H1 (cell line): ENCODE measurements around the gene NRP2. TPM values are rescaled to one million over a fixed set of nuclear protein-coding genes. Genes with fewer than 3 reads are reported as not detected.

Source experiments
- CTCF ChIA-PET: fragments of 300-600 bp; sonication (Branson Sonifier 250); formaldehyde crosslinking; loops from one replicate; lab custom pipeline; 2021; ENCODE audit not compliant: partially characterized antibody; lab: Charles Lee
- POLR2A ChIA-PET: fragments of 300-600 bp; sonication (Branson Sonifier 250); formaldehyde crosslinking; loops from one replicate; lab custom pipeline; 2021; ENCODE audit warnings: inconsistent platforms; ENCODE audit not compliant: partially characterized antibody; lab: Charles Lee
- DNase-seq, 2 experiments: peaks; one replicate each; pipeline versions ENCODE4 v3.0.0 to v3.0.0-alpha.2; 2010 to 2022; ENCODE audit warnings: low spot score in 2 of 2, low read depth in 1 of 2, mixed read lengths in 1 of 2
- FAIRE-seq: peaks from 2 replicates; lab custom pipeline; 2011; peaks lifted over from hg19 to GRCh38; lab: Jason Lieb, UNC
- H2AFZ ChIP-seq: 2 replicates; pipeline ENCODE4 v1.8.1; 2012; ENCODE audit warnings: low read length, inconsistent platforms
- H2AK5ac ChIP-seq: 2 replicates; pipeline ENCODE4 v1.6.1; 2013; ENCODE audit warnings: low read depth, low read length
- H2BK120ac ChIP-seq: replicated peaks from 2 replicates; pipeline ENCODE3; 2013; ENCODE audit warnings: low read depth, low read length, inconsistent platforms
- H2BK12ac ChIP-seq: 2 replicates; pipeline ENCODE4 v1.6.1; 2013; ENCODE audit warnings: low read depth, low read length
- H2BK15ac ChIP-seq: 2 replicates; pipeline ENCODE4 v1.6.1; 2013; ENCODE audit warnings: low read length
- H2BK20ac ChIP-seq: 2 replicates; pipeline ENCODE4 v1.6.1; 2013; ENCODE audit warnings: low read length
- H2BK5ac ChIP-seq: 2 replicates; pipeline ENCODE4 v1.6.1; 2013; ENCODE audit warnings: low read depth, low read length
- H3K14ac ChIP-seq: 2 replicates; pipeline ENCODE4 v1.6.1; 2013; ENCODE audit warnings: inconsistent platforms; ENCODE audit not compliant: insufficient read length
- H3K18ac ChIP-seq: 2 replicates; pipeline ENCODE4 v1.6.1; 2013; ENCODE audit warnings: low read length; ENCODE audit errors: extremely low read depth
- H3K23ac ChIP-seq: 2 replicates; pipeline ENCODE4 v1.6.1; 2013; ENCODE audit warnings: inconsistent platforms; ENCODE audit not compliant: insufficient read length
- H3K23me2 ChIP-seq: 2 replicates; pipeline ENCODE4 v1.6.1; 2013; ENCODE audit warnings: low read depth, low read length
- H3K27ac ChIP-seq: 2 replicates; pipeline ENCODE4 v1.6.1; 2011; ENCODE audit warnings: low read depth, low read length, inconsistent platforms
- H3K27me3 ChIP-seq, 4 experiments: replicated peaks in 1 of 4; 1 replicate in 1 of 4; 2 replicates in 3 of 4; pipeline versions ENCODE4 v1.6.1 to v1.8.1; 2011 to 2013; ENCODE audit warnings: low read length in 3 of 4, mild to moderate bottlenecking in 3 of 4, inconsistent platforms in 2 of 4, mixed read lengths in 2 of 4, moderate library complexity in 1 of 4; ENCODE audit not compliant: control insufficient read depth in 3 of 4, insufficient read depth in 3 of 4; ENCODE audit errors: extremely low read depth in 1 of 4
- H3K36me3 ChIP-seq, 4 experiments: 2 replicates each; pipeline versions ENCODE4 v1.6.1 to v1.8.1; 2011 to 2013; ENCODE audit warnings: mild to moderate bottlenecking in 4 of 4, low read length in 3 of 4, moderate library complexity in 2 of 4, control low read depth in 1 of 4, inconsistent platforms in 1 of 4; ENCODE audit not compliant: insufficient read depth in 4 of 4, control insufficient read depth in 2 of 4
- H3K4ac ChIP-seq: replicated peaks from 2 replicates; pipeline ENCODE3; 2013; ENCODE audit warnings: low read length, low read depth, mixed read lengths, inconsistent platforms; ENCODE audit not compliant: insufficient read length
- H3K4me1 ChIP-seq, 4 experiments: replicated peaks in 1 of 4; 1 replicate in 1 of 4; 2 replicates in 3 of 4; pipeline versions ENCODE4 v1.6.1 to v1.8.1; 2011 to 2013; ENCODE audit warnings: low read length in 3 of 4, inconsistent platforms in 2 of 4, mixed read lengths in 1 of 4; ENCODE audit not compliant: insufficient read depth in 4 of 4, control insufficient read depth in 3 of 4
- H3K4me2 ChIP-seq, 2 experiments: 2 replicates each; pipeline versions ENCODE4 v1.6.1 to v1.8.1; 2011 to 2013; ENCODE audit warnings: low read depth in 2 of 2, low read length in 2 of 2, control low read depth in 1 of 2, inconsistent platforms in 1 of 2, mild to moderate bottlenecking in 1 of 2; ENCODE audit not compliant: insufficient read depth in 1 of 2
- H3K4me3 ChIP-seq, 4 experiments: fragments of 200-600, 300-600 bp in 1 of 4; sonication (generic), shearing (Covaris generic), sonication (Bioruptor Twin) in 1 of 4; 2 replicates each; pipeline versions ENCODE4 v1.5.1 to v1.8.1; 2011 to 2016; ENCODE audit warnings: low read length in 4 of 4, low read depth in 3 of 4, control low read depth in 2 of 4, inconsistent platforms in 2 of 4, mild to moderate bottlenecking in 2 of 4, mixed read lengths in 1 of 4, moderate library complexity in 1 of 4; ENCODE audit not compliant: insufficient read depth in 2 of 4; ENCODE audit errors: extremely low read depth in 1 of 4
- H3K56ac ChIP-seq: replicated peaks from 2 replicates; pipeline ENCODE3; 2013; ENCODE audit warnings: low read depth, mild to moderate bottlenecking, mixed read lengths, low read length, inconsistent platforms; ENCODE audit not compliant: insufficient read length
- H3K79me1 ChIP-seq: 2 replicates; pipeline ENCODE4 v1.6.1; 2013; ENCODE audit warnings: low read depth, low read length, control low read depth
- H3K79me2 ChIP-seq, 2 experiments: 2 replicates each; pipeline versions ENCODE4 v1.6.1 to v1.8.1; 2012 to 2013; ENCODE audit warnings: low read length in 2 of 2, mild to moderate bottlenecking in 2 of 2, inconsistent platforms in 1 of 2; ENCODE audit not compliant: insufficient read depth in 2 of 2, control insufficient read depth in 1 of 2
- H3K9ac ChIP-seq, 4 experiments: replicated peaks in 1 of 4; 1 replicate in 1 of 4; 2 replicates in 3 of 4; pipeline versions ENCODE4 v1.6.1 to v1.8.1; 2011 to 2013; ENCODE audit warnings: low read depth in 3 of 4, low read length in 3 of 4, control low read depth in 2 of 4, mild to moderate bottlenecking in 2 of 4, moderate library complexity in 2 of 4, inconsistent platforms in 1 of 4; ENCODE audit errors: extremely low read depth in 1 of 4
- H3K9me3 ChIP-seq, 2 experiments: 2 replicates each; pipeline versions ENCODE4 v1.6.1 to v1.8.1; 2012 to 2013; ENCODE audit warnings: mild to moderate bottlenecking in 2 of 2, moderate library complexity in 2 of 2, control low read depth in 1 of 2, inconsistent platforms in 1 of 2, low read depth in 1 of 2, low read length in 1 of 2, mixed read lengths in 1 of 2; ENCODE audit not compliant: insufficient read depth in 2 of 2
- H4K20me1 ChIP-seq, 2 experiments: replicated peaks in 1 of 2; 2 replicates each; pipeline versions ENCODE3 to v1.8.1; 2011 to 2013; ENCODE audit warnings: inconsistent platforms in 2 of 2, low read length in 2 of 2, mild to moderate bottlenecking in 1 of 2; ENCODE audit not compliant: insufficient read depth in 2 of 2, control insufficient read depth in 1 of 2
- H4K5ac ChIP-seq: 2 replicates; pipeline ENCODE4 v1.6.1; 2013; ENCODE audit warnings: low read length, low read depth, mixed read lengths, inconsistent platforms; ENCODE audit not compliant: insufficient read length
- H4K8ac ChIP-seq: 2 replicates; pipeline ENCODE4 v1.8.0; 2013; ENCODE audit warnings: mild to moderate bottlenecking, moderate library complexity, low read length, inconsistent platforms; ENCODE audit not compliant: insufficient read depth; ENCODE audit errors: extremely low read depth
- H4K91ac ChIP-seq: replicated peaks from 2 replicates; pipeline ENCODE3; 2013; ENCODE audit warnings: low read length, mixed read lengths, inconsistent platforms; ENCODE audit not compliant: insufficient read length
- ASH2L ChIP-seq: fragments of 200-600, 300-600 bp; sonication (generic); IDR thresholded peaks from one replicate; pipeline ENCODE4 v1.7.1; 2017; ENCODE audit warnings: low read length
- BACH1 ChIP-seq: IDR thresholded peaks from 2 replicates; pipeline ENCODE4 v1.6.1; 2012; ENCODE audit warnings: low read length, improper control_type of control experiment
- CBX5 ChIP-seq: fragments of 300-800, 300-1000 bp; sonication (generic); IDR thresholded peaks from 2 replicates; pipeline ENCODE4 v1.7.1; 2016; ENCODE audit warnings: antibody characterized with exemption, low read length, low read depth
- GTF2F1 ChIP-seq: IDR thresholded peaks from 2 replicates; pipeline ENCODE4 v1.6.1; 2012; ENCODE audit warnings: low read depth, low read length, improper control_type of control experiment, borderline replicate concordance
- HDAC6 ChIP-seq: IDR thresholded peaks from one replicate; pipeline ENCODE4 v1.7.1; 2012; ENCODE audit warnings: low read depth, mild to moderate bottlenecking, inconsistent platforms, low read length, moderate library complexity
- NANOG ChIP-seq: IDR thresholded peaks from 2 replicates; pipeline ENCODE4 v1.6.1; 2011; ENCODE audit warnings: low read length, low read depth, mild to moderate bottlenecking, inconsistent platforms; ENCODE audit not compliant: insufficient read depth, poor library complexity, severe bottlenecking
- RAD21 ChIP-seq, 2 experiments: IDR thresholded peaks in 1 of 2; conservative IDR thresholded peaks in 1 of 2; 2 replicates each; pipeline ENCODE4 v1.6.1; 2011; ENCODE audit warnings: low read depth in 2 of 2, low read length in 2 of 2, improper control_type of control experiment in 1 of 2, inconsistent platforms in 1 of 2, mild to moderate bottlenecking in 1 of 2, moderate library complexity in 1 of 2
- RFX5 ChIP-seq: IDR thresholded peaks from 2 replicates; pipeline ENCODE4 v1.6.1; 2011; ENCODE audit warnings: low read depth, low read length, improper control_type of control experiment, borderline replicate concordance
- TAF1 ChIP-seq: IDR thresholded peaks from 2 replicates; pipeline ENCODE4 v1.6.1; 2011; ENCODE audit warnings: mild to moderate bottlenecking, low read depth, low read length
- WGBS, 2 experiments: shearing (Covaris generic) in 1 of 2; methylation state at CpG; one replicate each; pipeline versions ENCODE4 v1.1.6 to v1.1.7; 2013 to 2015; ENCODE audit warnings: low lambda C conversion rate in 2 of 2, mixed read lengths in 2 of 2, inconsistent platforms in 1 of 2, low coverage in 1 of 2, missing lambda C conversion rate in 1 of 2; ENCODE audit not compliant: insufficient replicate concordance in 2 of 2, insufficient coverage in 1 of 2, insufficient read length in 1 of 2; ENCODE audit errors: extremely low coverage in 1 of 2, missing lambda C conversion rate in 1 of 2; 5-methylcytosine and 5-hydroxymethylcytosine counted together
- polyA plus RNA-seq, 7 experiments: library from polyadenylated mRNA; depleted of rRNA in 3 of 7; stranded (reverse) in 5 of 7; unstranded in 2 of 7; fragments of >200 nt in 5 of 7; fragments of 200-250 nt in 2 of 7; gene quantifications; 1 replicate in 5 of 7; 2 replicates in 1 of 7; 4 replicates in 1 of 7; pipeline versions ENCODE4 v1.2.1 to v1.2.3, GENCODE V29; 2011 to 2013; ENCODE audit warnings: missing spikeins in 2 of 7, mixed read lengths in 2 of 7
- total RNA-seq: library from RNA; stranded (reverse); fragmentation: NEBNext Ultra II Directional; extraction: Animal tissue kit (Norgen Biotek cat#: 25700); gene quantifications from 2 replicates; pipeline ENCODE4 v1.2.1, GENCODE V29; 2021
- TF ChIP-seq, protein P1 (sequence below): IDR thresholded peaks from 2 replicates; pipeline ENCODE4 v1.6.1; 2012; ENCODE audit warnings: inconsistent platforms

The NRP2 gene
- total and polyA plus RNA-seq, 2 of the 8 experiments (the other 6 are each of a cell fraction or from before 2014, with no cell fraction given) = 32.0 to 37.8 TPM

DNA sequence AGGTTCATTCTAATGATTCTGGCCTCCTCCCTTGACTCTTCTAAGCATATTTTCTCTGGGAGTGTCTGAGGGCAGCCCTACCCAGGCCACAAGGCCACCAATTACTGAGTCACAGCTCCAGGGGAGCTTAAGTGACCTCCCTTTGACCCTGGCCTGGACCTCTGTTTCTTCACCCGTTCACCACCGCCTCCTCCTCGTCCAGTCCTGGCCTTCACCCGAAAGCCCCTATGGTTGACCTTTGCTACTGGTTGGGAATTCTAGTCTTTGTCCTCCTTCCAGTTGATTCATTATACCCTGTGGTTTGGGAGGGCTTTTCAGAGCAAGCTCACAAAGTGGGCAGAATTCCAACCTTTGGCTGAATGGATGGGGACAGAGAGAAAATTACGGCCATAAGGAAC, 72.6 kb downstream of the NRP2 start:
- Histone ChIP-seq H3K79me1 (no peaks in the 10 kb centered on the region), H4K91ac (no peak overlapping the region), H3K23me2 (no peaks in the 10 kb centered on the region), H3K36me3 (peaks cover 0 to 19% (median 13%) of the 10 kb centered on the region in 4 experiments; a peak in 5 of 8 replicates), H3K9ac (no peak overlapping the region), H3K23ac (no peak overlapping the region), H2BK120ac (no peak overlapping the region), H2AK5ac (no peak overlapping the region), H3K27me3 (no peaks in the 10 kb centered on the region), H3K79me2 (no peaks in the 10 kb centered on the region), H3K4ac (no peak overlapping the region), H3K4me3 (no peak overlapping the region), H3K4me2 (no peak overlapping the region), H3K14ac (no peak overlapping the region), H2AFZ (no peak overlapping the region), H4K20me1 (no peaks in the 10 kb centered on the region), H3K18ac (no peak overlapping the region), H2BK15ac (no peak overlapping the region), H2BK12ac (no peak overlapping the region), H3K56ac (no peak overlapping the region), H4K5ac (no peak overlapping the region), H3K27ac (no peak overlapping the region), H4K8ac (no peak overlapping the region; the same call in 1 of the 2 replicates), H3K4me1 (peaks cover 0 to 2% (median 0%) of the 10 kb centered on the region in 4 experiments; a peak in 1 of 7 replicates), H3K9me3 (no peaks in the 10 kb centered on the region), H2BK5ac (no peak overlapping the region), H2BK20ac (no peak overlapping the region)
- TF ChIP-seq RFX5 (no peak), CBX5 (no peak), GTF2F1 (no peak), NANOG (no peak), BACH1 (no peak), RAD21 (IDR thresholded peaks at IDR 0.05 in 1 of 2, conservative IDR thresholded peaks at IDR 0.05 in 1 of 2; ENCODE audit: low read depth in 2 of 2, low read length in 2 of 2) (no peak), ASH2L (no peak), TAF1 (no peak), HDAC6 (no peak)
- TF ChIP-seq, protein P1, sequence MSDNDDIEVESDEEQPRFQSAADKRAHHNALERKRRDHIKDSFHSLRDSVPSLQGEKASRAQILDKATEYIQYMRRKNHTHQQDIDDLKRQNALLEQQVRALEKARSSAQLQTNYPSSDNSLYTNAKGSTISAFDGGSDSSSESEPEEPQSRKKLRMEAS = no peak
- WGBS, 2 experiments = 77% methylated on average over 5 of the region's 5 CpGs; no CpG with 5 or more reads in 1 of the 2 experiments
- DNase-seq (no peak), FAIRE-seq (no peak)
- ChIA-PET CTCF (interaction anchor here (1.4 to 2.0 kb wide), 2 partner anchors 13 to 34 kb away, joined by 9 to 12 read pairs; no protein-coding TSS in a partner anchor), POLR2A (no interaction called here)
